ENCODE results near the gene RILP.
A peak's percentile ranks its signal among the peaks of the same experiment; 100 is the strongest.

Gene RILP

DNA sequence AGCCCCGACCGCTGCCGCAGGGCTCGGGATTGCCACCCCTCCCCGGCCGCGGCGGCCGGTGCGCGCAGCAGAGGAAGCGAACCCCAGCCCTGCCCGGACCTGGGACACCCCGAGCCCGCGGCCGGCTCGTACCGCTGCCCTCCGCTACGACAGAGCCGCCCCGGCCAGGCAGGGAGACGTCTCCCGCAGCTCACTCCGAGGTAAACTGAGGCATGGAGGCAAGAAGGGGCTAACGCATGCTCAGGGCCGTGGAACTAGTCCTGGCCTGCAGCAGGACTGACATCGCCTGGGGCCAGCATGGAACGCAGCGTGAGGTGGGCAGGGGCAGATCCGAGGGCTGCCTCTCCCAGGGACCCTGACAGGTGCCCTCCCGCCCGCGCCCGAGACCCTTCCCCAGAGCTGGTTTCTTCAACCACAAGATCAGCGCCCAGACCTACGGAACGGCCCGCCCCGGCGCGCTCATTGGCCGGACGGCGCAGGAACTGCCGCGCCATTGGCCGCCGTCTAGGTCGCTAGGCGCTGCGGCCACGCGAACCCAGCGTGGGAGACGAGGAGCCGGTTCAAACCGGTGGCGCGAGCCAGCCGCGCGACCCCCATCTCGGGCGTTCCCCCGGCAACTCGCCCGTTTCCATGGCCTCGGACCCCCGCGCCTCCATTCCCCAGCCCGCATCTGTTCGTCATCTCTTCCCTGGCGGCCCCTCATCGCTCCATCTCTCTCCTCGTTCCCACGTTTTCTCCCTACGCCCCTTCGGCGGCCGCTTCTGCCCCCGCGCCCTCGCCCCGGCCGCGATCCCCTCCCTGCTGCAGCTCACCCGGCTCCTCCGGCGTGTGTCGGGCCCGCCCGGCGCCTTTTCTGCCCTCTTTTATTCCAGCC, 21.4 kb downstream of the RILP start, which contains the start of gene SLC43A2:
SLC43A2 (minus strand) TSS at position 853 of the 874 bp plus-strand sequence. CDS start 960 bp downstream, outside the sequence.
- DNase-seq, result peak in 13 of 14 donors; percentile 48 to 91 (median 83)

DNA sequence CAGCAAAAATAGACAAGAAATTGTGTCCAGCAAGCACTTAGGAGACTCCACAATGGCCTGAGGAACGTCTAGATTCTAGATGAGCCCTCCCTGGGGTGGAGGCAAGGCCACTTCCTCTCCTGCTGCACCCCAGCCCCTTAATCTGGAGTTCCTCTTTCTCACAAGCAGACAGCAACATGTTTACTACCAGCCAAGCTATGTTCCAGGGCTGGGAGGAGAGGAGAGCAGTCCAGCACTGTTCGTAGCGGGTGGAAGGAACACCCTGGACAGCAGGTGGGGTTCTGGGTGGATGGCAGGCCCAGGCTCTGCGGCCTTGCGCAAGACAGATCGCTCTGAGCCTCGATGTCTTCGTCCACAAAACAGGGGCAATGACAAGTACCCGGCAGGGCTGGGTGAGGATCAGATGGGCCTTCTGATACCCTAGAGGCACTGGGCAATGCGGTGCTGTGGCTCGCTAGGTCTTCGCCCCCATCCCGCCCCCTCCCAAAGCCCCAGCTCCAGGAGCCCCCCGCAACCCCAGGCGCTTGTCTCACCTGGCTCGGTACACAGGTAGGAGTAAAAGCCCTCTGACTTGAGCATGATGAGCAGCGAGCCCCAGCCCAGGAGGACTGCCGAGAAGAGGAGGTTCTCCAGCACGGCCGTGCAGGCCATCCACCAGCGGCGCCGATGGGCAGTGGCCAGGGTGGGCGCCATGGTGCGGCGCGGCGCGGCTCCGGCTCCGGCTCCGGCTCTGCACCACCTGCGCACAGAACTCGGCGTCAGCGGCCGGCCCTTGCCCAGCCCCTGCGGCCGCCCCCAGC, 22.3 kb downstream of the RILP start:
- peak in 7 of 14 donors; percentile 12 to 59 (median 44) for DNase-seq

DNA sequence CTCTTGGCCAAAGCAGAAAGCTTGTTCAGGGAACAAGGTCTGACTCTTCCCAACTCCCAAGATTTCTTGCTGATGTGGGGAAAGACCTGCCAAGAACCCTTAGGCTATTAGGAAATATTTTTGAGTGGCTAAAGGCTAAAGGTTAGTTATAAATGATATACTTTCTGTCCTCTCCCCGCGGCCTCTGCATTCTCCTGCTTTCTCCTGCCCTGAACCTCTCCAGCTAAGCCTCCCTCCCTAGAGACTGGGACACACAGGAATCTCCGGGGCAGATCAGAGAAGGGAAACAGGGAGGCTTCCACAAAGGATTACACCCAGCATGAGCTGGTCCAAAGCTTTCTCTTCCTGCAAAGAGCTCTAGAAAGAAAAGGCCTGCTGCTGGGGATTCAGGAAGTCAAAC, 23.3 kb downstream of the RILP start:
- DNase-seq, result peak in 1 of 14 donors; percentile 40

DNA sequence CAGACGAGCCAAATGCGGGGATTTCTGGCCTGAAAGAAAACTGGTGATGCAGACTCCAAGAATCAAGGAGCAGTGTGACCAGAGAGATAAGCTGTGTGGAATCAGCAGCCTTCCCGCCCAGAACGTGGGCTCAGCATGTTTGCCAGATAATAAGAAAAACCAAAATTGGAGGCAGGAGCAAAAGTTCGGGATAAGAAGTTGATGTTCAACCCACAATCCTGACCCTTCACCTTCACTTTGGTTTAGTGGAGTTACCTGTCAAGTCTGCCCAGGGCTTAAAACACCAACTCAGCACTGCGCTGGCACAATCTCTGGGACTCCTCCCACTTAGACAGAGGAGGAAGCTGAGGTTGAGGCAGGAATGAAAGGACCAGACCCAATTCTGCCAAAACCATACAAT, 24.1 kb downstream of the RILP start:
- DNase-seq, result no peak

DNA sequence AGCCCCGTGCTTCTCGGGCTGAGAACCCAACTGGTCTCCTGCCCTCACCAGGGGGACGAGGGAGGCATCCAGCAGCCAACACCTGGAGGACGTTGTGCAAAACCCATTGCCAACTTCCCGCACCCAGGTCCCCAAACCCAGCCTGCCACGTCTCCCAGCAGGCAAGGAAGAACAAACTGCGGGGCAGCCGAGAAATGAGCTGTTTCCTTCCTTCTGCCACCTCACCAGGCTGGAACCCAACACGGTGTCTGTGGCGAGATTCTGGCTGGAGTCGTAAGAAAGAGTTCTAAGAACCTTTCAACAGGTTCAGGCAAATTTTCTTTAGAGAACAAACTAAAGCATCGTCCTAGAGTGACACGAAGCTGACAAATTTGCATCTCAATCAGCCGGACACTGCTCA, 24.6 kb downstream of the RILP start:
- DNase-seq, result no peak

DNA sequence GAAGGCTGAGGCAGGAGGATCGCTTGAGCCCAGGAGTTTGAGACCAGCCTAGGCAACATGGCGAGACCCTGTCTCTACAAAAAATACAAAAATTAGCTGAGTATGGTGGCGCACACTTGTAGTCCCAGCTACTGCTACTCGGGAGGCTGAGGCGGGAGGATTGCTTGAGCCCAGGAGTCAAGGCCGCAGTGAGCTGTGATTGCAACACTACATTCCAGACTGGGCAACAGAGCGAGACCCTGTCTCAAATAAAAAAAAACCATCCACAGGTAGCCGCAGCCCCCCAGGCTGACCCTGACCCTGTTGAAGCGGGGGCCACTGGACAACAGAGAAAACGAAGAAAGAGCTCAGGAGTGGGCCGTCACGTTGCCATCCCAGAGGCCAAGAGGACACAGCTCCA, 25.0 kb downstream of the RILP start:
- DNase-seq, result no peak

DNA sequence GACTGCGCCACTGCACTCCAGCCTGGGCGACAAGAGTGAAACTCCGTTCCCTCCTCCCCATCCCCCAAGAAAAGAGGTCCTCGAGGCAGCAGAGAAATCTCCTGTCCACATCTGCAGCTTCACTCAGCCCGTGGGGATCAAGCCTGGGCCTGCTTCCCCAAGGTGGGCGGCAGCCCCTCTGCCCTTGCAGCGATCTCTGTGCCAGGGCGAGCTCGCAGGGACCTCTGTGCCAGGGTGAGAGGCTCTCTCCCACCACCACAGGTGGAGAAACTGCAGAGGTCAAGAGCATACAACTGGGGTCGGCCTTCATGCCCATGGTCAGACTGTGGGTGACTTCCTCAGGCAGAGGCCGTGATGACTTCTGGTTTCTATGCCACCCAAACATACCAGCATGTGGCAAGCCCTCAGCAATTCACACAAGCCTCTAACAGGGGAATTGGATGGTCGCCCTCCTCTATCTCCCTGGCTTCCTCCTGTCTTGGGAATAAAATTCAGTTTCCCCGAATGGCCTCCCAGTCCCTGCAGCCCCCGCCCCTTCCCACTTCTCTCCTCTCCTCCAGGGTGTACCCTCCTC, 26.5 kb downstream of the RILP start:
- no peak for DNase-seq

DNA sequence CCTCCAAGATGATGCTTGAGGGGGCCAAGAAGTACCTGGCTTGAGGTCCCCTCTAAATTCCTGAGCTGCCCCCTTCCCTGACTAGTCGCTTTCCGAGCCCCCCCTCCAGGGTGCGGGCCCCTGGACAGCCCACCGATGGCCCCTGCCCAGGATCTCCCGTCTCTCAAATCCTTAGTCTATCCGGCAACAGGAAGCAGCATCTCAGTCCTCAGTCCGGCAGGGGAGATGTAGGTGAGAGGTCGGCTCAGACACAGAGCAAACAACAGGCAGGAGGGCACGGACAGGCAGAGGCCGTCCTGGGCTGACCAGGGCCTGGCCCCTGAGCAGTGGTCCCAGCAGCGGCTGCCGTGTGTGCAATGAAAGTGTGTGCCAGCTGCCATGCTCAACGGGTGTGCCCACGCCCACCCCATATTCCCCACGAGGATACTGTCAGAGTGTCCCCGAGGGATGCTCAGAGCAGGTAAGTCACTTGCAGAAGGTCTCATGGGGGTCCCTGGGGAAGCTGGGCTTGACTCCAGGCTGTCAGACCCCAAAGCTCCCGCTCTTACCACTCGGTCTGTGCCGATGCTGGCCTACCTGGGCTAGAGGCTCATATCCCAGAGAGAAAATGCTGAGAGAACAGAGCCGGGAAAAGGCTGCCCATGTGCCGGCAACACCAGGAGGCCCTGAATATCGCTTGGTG, 28.3 kb downstream of the RILP start:
- DNase-seq, result no peak

DNA sequence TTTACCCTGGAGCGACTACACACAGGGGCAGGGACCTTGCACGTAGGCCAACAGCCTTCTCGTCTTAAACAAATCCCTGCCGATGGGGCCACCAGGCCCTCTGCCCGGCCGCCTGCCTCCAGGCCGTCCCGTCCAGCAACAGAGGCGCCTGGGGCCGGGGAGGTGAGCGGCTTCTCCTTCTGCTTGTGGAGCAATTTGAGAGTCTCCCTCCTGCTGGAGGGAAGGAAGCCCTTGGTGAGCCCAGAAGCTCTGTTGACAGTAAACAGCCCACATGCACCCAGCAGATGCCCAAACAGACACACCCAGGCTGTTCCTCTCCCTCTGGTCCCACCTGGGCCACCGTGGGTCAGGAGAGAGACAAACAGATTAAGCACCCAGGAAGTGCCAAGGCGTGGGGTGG, 29.2 kb downstream of the RILP start:
- DNase-seq, result no peak

DNA sequence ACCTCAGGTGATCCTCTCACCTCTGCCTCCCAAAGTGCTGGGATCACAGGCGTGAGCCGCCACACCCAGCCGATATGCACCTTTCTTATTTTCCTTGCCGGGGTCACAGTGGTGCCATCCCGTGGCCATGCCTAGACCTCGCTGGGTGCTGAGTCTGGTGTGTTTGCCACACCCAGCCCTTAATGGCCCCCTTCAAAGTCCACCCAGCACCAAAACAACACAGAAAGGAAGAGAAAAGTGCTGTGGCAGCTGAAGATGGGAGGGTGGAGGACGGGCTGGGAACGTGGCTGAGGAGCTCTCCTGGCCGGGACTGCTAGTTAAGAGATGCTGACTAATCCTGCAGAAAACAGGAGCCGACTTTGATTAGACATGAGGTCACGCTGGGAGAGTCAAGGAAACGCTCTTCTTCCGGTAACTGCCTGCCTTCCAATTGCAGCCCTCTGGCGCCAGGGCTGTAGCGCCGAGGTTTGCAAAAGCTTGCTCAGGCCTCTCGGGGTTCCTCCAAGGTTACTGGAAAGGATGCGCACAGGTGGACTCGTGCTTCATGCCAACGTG, 32.0 kb downstream of the RILP start:
- peak in 1 of 14 donors; percentile 34 for DNase-seq

DNA sequence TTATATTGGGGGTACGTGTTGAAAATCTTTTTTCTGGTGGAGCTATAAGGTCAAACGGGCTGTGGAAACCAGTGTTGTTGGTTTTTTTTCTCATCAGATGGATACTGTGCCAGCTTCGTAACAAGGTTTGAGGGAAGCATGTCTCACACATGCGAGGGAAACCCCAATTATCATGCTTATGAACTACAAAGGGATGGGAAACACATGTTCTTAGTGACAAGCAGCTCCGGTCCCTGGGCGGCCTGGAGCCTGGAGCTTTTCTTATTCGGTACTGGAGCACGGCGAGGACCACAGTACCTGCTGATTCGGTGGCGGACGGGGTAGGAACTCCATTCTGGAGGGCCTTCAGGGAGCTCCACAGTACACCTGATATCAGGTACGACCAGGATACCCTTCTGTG, 33.6 kb downstream of the RILP start:
- DNase-seq, result no peak

DNA sequence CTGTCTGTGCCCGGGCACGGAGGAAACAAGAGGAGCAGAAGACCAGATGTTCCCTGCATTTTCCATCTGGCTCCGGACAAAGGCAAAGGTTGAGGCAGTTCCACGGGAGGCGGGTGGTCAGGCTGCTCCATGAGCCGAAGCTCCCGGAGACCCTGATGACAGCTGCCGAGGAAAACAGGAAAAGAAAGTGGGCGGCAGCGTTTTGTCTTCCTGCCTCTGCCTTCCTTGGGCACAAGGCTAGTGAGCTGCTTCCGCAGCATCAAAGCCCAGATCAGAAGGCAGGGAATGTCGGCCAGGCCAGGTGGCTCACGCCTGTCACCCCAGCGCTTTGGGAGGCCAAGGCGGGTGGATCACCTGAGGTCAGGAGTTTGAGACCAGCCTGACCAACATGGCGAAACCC, 37.3 kb downstream of the RILP start:
- DNase-seq, result no peak

DNA sequence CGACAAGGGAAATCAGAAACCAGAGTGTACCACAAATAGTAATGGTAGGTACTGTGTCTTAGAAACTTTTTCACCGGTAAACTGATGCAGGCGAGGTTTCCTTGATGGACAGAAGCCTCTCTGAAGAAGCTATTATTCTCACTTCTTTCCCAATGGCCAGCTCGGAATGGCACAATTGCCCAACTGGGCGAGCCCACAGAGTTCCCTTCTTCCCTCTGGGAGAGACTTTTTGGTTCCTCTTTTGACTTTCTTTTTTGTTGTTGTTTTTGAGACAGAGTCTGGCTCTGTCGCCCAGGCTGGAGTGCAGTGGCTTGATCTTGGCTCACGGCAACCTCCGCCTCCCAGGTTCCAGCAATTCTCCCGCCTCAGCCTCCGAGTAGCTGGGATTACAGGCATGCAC, 38.0 kb downstream of the RILP start:
- peak in 4 of 14 donors; percentile 32 to 62 (median 44) for DNase-seq

DNA sequence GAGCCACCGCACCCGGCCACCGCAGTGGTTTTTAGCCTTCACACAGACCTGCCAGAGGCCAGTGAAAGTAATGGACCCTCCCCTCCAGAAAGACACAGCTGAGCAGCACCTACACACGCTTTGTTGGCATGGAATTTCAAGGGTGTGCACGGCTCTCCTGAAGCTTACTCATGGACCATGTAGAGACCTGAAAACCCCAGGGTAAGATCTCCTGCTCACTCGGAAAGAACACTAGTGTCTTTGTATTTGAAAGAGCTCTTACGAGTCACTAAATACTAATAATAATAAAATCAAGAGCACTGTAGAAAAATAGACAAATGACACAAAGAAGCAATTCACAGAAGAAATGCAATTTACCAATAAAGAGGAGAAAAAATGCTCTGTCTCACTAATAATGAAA, 41.0 kb downstream of the RILP start:
- DNase-seq, result no peak

DNA sequence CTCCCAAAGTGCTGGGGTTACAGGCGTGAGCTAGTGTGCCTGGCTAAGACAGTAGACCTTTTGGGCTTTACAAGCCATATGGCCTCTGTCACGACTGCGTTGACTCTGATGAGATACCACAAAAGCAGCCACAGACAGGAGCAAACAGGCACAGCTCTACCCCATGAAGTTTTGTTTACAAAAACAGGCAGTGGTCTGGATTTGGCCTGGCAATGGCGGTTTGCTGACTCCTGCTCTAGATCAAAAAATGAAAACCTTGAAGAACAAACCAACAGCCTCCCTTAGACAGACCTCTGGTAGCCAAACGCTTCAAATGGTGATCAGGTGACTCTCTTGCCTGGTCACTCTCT, 41.7 kb downstream of the RILP start:
- no peak for DNase-seq

DNA sequence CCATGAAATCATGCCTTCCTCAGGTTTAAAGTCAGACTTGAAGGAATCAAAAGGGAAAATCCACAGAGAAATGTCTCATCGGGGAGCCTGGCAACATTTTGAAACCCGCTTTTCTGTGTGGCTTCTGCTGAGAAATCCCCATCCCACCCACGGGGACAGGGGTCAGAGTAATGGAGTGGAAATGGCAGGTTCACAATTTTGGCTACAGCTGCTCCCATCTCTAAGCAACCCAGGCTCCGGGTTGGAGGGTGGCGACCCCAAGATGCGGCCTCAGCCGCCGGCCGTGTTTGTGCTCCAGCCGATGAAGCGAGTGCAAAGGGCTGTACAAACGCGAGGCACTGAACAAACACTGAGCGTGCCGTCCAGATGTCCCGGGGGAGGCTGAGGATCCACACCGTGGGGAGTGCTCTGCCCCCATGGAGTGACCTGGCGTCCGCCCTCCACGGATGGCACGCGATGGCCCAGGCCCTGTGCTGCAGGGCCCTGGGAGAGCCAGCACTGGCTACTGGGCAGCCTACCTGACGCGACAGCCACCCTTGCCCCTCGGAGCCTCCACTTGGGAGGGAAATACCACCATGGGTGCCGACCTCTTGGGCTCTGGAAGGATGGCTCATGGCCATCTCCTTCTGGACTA, 43.2 kb downstream of the RILP start:
- peak in 2 of 14 donors; percentile 29 to 43 for DNase-seq

DNA sequence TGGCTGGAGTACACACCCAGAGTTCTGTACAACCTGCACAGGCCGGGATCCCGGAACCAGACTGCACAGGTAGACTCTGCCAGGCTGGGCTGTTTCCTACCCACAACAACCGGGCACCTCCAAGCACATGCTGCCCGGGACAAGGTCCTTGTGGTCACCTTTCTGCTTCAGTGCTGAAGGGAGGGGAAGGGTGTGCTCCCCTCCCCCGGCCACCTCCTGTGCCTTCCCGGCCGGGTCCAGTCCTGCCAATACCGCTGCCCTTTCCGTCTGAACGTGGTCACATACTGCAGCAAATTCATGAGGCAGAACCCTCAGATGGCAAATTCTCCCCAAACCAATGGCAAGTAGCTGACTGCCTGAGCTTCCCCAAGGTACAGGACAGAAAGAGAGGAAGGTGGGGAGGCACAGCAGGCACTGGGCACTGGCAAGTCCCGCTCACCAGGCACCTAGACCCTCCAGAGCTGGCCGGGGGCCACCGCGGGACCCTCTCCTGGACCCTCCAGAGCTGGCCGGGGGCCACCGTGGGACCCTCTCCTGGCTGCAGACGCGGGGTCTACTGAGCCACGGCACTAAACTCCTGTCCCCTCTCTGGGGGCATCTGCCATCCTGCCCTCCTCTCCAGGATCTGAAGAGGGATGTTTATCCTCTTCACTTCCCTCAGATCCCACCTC, 43.9 kb downstream of the RILP start:
- peak in 1 of 14 donors; percentile 18 for DNase-seq

DNA sequence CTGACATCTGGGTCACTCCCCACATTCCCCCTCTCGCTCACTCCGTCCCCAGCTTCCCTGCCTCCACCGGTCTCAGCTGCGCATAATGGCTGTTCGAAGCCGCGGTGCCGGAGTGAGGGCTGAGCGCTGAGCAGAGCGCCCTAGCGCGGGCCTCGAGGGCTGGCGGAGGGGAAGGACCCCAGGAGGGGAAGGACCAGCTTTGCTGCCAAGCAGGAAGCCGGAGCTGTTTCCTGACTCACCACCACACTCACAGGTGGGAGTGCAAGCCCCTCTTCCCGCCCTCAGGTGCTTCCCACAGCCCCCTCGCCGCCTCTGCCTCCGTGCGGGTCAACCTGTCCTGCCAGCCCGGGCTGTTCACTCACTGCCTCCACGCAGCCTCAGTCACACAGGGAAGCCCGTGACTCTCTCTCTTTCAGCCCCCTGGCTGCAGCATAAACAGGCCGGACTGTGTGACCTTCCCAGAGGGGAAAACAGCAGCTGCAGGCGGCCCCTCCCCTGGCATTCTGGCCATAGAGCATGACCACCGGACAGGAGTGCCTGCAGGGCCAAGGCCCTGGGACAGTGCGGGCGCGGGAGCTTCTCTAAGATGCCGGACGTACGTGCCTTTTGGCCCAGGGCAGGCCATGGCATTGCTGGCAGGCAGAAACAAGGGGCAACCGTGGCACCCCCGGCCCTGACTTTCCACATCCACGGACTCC, 44.7 kb downstream of the RILP start:
- no peak for DNase-seq

DNA sequence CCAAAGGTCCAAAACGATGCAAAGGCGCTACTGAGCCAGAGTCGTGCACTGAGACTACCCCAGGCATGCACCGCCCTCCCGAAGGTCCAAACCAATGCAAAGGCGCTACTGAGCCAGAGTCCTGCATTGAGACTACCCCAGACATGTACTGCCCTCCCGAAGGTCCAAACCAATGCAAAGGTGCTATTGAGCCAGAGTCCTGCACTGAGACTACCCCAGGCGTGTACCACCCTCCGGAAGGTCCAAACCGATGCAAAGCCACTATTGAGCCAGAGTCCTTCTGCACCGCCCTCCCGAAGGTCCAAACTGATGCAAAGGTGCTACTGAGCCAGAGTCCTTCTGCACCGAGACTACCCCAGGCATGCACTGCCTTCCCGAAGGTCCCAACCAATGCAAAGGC, 48.1 kb downstream of the RILP start:
- DNase-seq, result no peak

DNA sequence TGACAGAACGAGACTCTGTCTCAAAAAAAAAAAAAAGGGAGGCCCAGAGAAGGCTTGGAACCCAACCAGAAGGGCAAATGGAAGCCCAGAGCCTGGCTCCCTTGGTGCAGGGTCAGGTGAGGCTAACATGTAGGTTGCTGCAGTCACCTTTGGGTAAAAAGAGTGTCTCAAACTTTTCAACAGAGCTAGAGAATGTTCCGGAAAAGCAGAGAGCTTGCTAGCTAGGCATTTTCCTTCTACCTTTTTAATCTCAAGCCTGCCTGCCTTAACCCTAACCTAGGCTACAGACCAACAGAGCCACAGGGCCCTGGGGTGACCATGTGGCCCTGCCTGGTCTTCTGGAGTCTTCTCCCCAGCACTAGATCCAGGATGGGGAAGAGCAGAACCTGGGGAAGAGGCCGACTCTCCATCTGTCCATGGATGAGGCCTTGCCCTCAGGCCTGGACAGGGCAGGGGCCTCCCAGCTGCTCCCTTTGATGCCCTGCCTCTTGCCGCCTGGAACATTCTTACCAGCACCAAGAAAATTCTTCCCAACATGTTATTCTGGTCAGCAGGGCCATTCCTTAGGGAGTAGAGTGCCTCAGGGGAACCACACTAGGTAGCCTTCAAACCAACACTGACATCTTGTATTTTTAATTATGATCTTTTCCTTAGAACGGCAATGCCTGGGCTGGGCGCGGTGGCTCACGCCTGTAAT, 51.1 kb downstream of the RILP start:
- DNase-seq, result no peak
